ENCODE data around the gene SNRPB.

DNA sequence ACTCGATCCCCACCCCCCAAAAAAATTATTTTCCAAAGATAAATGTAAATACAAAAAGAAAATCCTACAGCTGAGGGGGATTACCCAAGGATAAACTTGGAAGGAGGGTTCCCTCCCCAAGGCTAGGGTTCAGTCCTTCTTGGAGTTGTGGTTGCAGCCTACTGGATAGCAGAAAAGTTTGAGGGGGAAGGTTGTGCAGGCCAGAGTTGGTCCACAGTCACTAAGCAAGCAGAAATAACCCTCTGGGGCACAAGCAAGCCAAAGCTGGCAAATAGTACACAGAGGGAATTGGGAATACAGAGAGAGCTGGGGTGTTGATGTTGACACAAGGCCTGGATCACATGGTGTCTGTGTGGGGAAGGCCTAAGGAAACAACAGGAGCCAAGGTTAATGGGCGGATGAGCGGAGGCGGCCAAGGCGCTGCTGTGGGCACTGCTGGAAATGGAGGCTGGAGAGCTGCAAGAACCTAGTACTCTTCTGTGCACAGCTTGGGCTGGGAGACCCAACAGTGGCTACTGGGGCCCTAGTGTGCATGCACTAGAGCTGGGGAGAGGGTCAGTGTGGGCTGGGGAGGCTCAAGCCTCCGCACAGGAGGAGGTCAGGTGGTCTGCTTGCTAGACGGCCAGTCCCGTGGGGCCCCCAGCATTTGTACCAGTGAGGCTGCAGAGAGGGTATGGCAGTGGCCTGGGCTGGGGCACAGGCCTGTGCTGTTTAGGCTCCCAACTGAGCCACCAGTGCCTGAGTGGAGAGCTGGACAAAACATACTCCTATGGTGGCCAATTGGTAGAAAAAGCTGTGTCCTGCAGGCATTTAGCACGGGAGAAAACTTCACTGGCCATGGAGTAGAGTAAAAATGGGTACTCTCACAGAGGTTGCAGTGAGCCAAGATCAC is 5.5 kb upstream of the SNRPB start:
- TF ChIP-seq, protein P1, sequence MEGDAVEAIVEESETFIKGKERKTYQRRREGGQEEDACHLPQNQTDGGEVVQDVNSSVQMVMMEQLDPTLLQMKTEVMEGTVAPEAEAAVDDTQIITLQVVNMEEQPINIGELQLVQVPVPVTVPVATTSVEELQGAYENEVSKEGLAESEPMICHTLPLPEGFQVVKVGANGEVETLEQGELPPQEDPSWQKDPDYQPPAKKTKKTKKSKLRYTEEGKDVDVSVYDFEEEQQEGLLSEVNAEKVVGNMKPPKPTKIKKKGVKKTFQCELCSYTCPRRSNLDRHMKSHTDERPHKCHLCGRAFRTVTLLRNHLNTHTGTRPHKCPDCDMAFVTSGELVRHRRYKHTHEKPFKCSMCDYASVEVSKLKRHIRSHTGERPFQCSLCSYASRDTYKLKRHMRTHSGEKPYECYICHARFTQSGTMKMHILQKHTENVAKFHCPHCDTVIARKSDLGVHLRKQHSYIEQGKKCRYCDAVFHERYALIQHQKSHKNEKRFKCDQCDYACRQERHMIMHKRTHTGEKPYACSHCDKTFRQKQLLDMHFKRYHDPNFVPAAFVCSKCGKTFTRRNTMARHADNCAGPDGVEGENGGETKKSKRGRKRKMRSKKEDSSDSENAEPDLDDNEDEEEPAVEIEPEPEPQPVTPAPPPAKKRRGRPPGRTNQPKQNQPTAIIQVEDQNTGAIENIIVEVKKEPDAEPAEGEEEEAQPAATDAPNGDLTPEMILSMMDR (IDR thresholded peaks at IDR 0.05), result no peak
- no peak for TF ChIP-seq POLR2A (IDR thresholded peaks at IDR 0.05)
